ENCODE data around the gene GNAQ. TPM values are rescaled to one million over a fixed set of nuclear protein-coding genes. Genes with fewer than 3 reads are reported as not detected.
A peak's percentile ranks its signal among the peaks of the same experiment; 100 is the strongest.

Gene GNAQ
- total RNA-seq, 2 experiments from 2014 or later = 22.4 to 22.7 TPM

DNA sequence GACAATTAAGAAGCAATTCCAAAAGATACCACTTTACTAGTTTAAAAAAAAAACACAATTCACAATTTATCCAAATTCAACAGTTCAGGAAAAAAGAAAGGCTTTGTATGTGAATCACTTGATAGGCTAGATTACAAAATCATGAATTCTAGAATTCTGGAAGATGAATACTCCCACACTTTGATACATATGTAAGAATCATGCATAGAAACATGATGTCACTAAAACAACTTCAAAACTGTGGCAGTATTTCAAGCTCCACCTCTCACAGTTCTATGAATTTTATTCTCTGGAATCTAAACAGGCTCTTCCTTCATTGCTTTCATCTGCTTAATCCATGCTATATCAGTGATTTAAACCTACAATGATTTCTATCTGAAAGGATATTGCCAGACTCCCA lies 51.0 kb downstream of the GNAQ start:
- Mint-ChIP-seq H3K27me3 (no peaks in the 10 kb centered on the region), H3K4me1 (peaks cover 68% of the 10 kb centered on the region), H3K9me3 (no peaks in the 10 kb centered on the region), H3K4me3 (no peak overlapping the region), H3K36me3 (peaks cover 10% of the 10 kb centered on the region), H3K27ac (peak overlapping the region; percentile 38)
- no peak for DNase-seq

GRCh38 chr9:77978086-77978781 lies 53.4 kb downstream of the GNAQ start:
- DNase-seq = no peak
- peaks cover 62% of the 10 kb centered on the region for H3K4me1 Mint-ChIP-seq
- H3K9me3 Mint-ChIP-seq = no peaks in the 10 kb centered on the region

GRCh38 chr9:77977210-77977611 lies 54.4 kb downstream of the GNAQ start:
- Mint-ChIP-seq H3K4me3 (peak overlapping the region; percentile 2), H3K27me3 (no peaks in the 10 kb centered on the region), H3K27ac (peak overlapping the region; percentile 95), H3K36me3 (peaks cover 5% of the 10 kb centered on the region), H3K4me1 (peaks cover 53% of the 10 kb centered on the region), H3K9me3 (no peaks in the 10 kb centered on the region)
- peak; percentile 36 for DNase-seq

More at GRCh38 chr9:77978086-77978781, 53.4 kb downstream of the GNAQ start:
- peak overlapping the region; percentile 46 for H3K4me3 Mint-ChIP-seq
- H3K27ac Mint-ChIP-seq = peak overlapping the region; percentile 95
- H3K36me3 Mint-ChIP-seq = peaks cover 5% of the 10 kb centered on the region
- H3K27me3 Mint-ChIP-seq = no peaks in the 10 kb centered on the region

DNA sequence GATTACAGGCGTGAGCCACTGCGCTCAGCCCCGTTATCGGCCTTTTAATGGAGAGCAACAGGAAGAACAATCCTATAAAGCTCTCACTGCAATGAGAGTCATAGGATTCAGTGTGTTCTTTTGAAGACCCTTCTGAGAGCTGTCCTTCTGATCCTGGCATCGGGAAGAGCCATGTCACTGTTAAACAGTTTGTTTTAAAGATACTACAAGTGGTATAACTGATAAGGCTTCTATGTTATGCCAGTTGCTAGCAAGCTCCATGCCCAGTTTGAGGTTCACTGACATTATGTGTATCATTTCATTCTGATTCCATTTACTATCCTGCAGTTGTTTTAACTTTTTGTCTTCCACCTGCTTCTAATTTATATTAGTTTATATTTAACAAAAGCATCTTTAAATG lies 55.8 kb downstream of the GNAQ start:
- Mint-ChIP-seq H3K36me3 (peaks cover 11% of the 10 kb centered on the region), H3K27ac (no peak overlapping the region), H3K4me1 (peaks cover 39% of the 10 kb centered on the region), H3K27me3 (no peaks in the 10 kb centered on the region), H3K4me3 (no peak overlapping the region), H3K9me3 (no peaks in the 10 kb centered on the region)
- DNase-seq = no peak

GRCh38 chr9:77975036-77975435 lies 56.6 kb downstream of the GNAQ start:
- no peak for DNase-seq
- H3K4me1 Mint-ChIP-seq = peaks cover 37% of the 10 kb centered on the region
- no peak overlapping the region for H3K4me3 Mint-ChIP-seq
- peaks cover 13% of the 10 kb centered on the region for H3K36me3 Mint-ChIP-seq
- H3K27ac Mint-ChIP-seq = no peak overlapping the region
- H3K9me3 Mint-ChIP-seq = no peaks in the 10 kb centered on the region
- no peaks in the 10 kb centered on the region for H3K27me3 Mint-ChIP-seq

DNA sequence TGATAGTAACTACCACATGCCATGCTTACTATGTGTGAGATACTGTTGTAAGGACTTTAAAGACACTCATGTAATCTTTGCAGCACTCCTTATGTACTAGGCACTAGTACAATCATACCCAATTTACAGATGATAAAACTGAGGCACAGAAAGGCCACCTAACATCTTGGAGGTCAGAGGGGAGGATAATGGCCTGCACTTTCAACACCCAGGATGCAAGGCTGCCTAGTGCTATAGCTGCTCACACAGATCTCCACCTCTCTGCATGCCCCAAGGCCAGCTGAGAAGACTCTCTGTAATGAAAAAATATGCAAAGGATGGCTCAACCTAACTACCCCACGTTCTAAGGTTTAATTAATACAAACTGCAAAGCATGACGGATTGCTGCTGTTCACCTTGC lies 57.2 kb downstream of the GNAQ start:
- Mint-ChIP-seq H3K27me3 (no peaks in the 10 kb centered on the region), H3K36me3 (peaks cover 13% of the 10 kb centered on the region), H3K4me1 (peaks cover 31% of the 10 kb centered on the region), H3K27ac (no peak overlapping the region), H3K4me3 (no peak overlapping the region), H3K9me3 (no peaks in the 10 kb centered on the region)
- no peak for DNase-seq

DNA sequence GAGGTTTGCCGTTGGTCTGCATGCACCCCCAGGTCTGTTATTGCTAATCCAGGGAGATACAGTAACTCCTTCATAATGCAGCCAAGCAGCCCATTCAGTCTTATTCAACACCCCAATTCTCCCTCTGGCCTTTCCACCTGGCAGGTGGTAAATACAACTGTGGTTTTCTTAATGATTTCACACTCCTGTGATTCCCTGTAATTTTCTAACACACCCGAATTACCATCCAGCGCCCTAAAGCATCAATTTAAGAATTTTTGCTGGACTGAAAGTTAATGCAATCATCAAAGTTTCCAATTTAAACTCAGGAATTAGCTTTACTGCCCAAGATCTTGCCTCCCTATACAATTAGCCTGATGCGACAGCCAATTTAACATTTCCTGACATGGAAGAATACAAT lies 62.5 kb downstream of the GNAQ start:
- no peak for DNase-seq
- H3K36me3 Mint-ChIP-seq = peaks cover 12% of the 10 kb centered on the region
- no peak overlapping the region for H3K4me3 Mint-ChIP-seq
- no peaks in the 10 kb centered on the region for H3K27me3 Mint-ChIP-seq
- H3K4me1 Mint-ChIP-seq = peaks cover 30% of the 10 kb centered on the region
- H3K27ac Mint-ChIP-seq = no peak overlapping the region
- no peaks in the 10 kb centered on the region for H3K9me3 Mint-ChIP-seq

DNA sequence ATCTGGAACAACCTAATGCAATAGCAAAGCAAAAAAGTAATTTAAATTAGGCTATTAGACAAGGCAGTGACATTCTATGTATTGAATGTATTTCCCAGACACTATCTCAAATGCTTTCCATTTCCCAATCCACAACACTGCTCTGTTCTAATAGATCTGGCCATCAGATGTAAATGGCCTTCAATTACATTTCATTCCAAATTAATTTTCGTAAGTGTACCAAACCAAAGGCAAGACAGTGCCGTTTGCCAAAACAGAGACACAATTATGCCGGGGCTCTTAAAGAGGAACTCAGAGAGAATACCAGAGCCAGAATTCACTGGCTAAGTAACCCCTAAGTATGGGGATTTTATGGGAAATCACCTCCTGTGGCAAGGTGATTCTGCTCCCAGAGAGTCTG lies 63.1 kb downstream of the GNAQ start:
- no peak overlapping the region for H3K4me3 Mint-ChIP-seq
- H3K27ac Mint-ChIP-seq = no peak overlapping the region
- DNase-seq = no peak
- H3K9me3 Mint-ChIP-seq = no peaks in the 10 kb centered on the region
- no peaks in the 10 kb centered on the region for H3K27me3 Mint-ChIP-seq
- peaks cover 12% of the 10 kb centered on the region for H3K36me3 Mint-ChIP-seq
- peaks cover 30% of the 10 kb centered on the region for H3K4me1 Mint-ChIP-seq

GRCh38 chr9:77966718-77967117 lies 64.9 kb downstream of the GNAQ start:
- peaks cover 43% of the 10 kb centered on the region for H3K4me1 Mint-ChIP-seq
- no peaks in the 10 kb centered on the region for H3K9me3 Mint-ChIP-seq
- H3K27me3 Mint-ChIP-seq = no peaks in the 10 kb centered on the region
- no peak overlapping the region for H3K4me3 Mint-ChIP-seq
- H3K27ac Mint-ChIP-seq = no peak overlapping the region
- peaks cover 19% of the 10 kb centered on the region for H3K36me3 Mint-ChIP-seq
- no peak for DNase-seq

- H3K9me3 Mint-ChIP-seq = no peaks in the 10 kb centered on the region
- no peak overlapping the region for H3K27ac Mint-ChIP-seq
- peaks cover 49% of the 10 kb centered on the region for H3K4me1 Mint-ChIP-seq
- DNase-seq = no peak
- H3K27me3 Mint-ChIP-seq = no peaks in the 10 kb centered on the region
- H3K36me3 Mint-ChIP-seq = peaks cover 16% of the 10 kb centered on the region
- H3K4me3 Mint-ChIP-seq = no peak overlapping the region
Observed at GRCh38 chr9:77965445-77966123, 66.0 kb downstream of the GNAQ start.

GRCh38 chr9:77964258-77964657 lies 67.4 kb downstream of the GNAQ start:
- Mint-ChIP-seq H3K4me3 (no peak overlapping the region), H3K9me3 (no peaks in the 10 kb centered on the region), H3K36me3 (peaks cover 13% of the 10 kb centered on the region), H3K4me1 (peaks cover 47% of the 10 kb centered on the region), H3K27me3 (no peaks in the 10 kb centered on the region), H3K27ac (no peak overlapping the region)
- DNase-seq = no peak

DNA sequence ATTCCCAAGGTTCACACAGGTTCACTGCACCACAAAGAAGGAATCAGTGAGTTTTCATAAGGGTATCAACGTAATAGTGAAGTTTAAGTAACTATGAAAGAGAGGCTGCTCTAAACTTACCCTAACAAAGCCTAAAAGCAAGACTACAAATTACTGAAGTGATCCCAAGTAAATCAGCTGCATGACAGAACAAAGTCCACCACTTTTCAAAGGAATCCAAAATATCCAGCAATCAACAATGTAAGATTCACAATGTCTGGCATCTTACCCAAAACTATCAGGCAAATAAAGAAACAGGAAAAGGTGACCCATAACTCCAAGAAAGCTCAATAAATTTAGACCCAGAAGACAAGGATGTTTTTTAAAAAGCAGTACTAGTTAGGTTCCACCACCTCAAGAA lies 70.1 kb downstream of the GNAQ start:
- Mint-ChIP-seq H3K4me3 (no peak overlapping the region), H3K4me1 (peaks cover 52% of the 10 kb centered on the region), H3K27me3 (no peaks in the 10 kb centered on the region), H3K27ac (no peak overlapping the region), H3K9me3 (no peaks in the 10 kb centered on the region), H3K36me3 (peaks cover 14% of the 10 kb centered on the region)
- no peak for DNase-seq

DNA sequence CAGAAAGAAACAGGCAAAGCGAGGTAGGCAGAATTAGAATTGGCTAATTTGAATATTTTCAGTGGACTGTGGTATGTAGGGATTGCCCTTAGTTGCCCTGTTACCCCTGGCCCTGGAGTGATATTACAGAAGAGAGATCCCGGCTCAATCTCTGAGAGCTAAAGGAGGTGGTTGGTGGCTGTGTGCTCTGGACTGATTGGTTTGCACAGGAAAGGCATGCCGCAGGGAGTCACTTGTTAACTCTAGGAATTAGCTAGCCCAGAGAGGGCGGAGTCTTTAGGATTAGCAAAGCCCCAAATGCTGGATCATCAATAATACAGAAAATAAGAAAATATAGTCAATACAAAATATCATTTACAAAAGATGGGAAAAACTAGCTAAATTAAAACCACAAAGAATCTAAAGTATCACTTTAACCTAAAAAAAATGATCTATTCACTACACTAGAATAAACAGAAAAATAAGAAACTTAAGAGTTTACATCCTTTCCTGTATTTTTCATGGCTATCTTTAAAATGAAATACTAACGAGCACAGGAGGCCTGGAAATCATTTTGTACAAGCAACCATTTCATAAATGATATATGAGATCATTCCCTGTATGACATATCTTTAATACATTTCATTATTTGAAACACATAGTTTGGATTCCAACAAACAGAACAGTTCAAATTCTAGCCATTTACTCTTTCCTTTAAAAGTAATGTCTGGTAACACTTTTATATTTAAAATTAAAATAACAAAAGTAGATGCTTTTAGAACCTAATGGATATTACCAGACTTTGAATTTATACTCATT lies 71.1 kb downstream of the GNAQ start:
- Mint-ChIP-seq H3K27me3 (no peaks in the 10 kb centered on the region), H3K27ac (no peak overlapping the region), H3K4me1 (peaks cover 49% of the 10 kb centered on the region), H3K4me3 (no peak overlapping the region), H3K36me3 (peaks cover 14% of the 10 kb centered on the region), H3K9me3 (no peaks in the 10 kb centered on the region)
- no peak for DNase-seq

DNA sequence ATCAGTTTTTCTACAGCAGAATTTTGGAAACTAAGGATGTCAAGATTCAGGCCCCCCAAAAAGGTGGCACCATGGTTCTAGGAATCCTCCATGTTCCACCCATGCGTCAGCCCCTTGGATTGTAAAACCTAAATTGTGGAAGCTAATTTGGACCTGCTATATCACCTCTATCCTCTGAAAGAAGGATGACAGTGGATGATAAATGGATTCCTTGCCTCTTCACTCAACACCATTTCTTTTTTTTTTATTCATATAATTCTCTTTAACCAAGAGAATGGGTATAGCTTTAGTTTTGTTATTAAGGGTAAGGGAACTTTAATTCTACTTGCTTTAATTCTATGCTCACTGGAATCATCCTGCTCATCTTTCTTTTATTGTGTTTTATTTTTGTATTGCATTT lies 71.8 kb downstream of the GNAQ start:
- Mint-ChIP-seq H3K27me3 (no peaks in the 10 kb centered on the region), H3K36me3 (peaks cover 14% of the 10 kb centered on the region), H3K4me3 (no peak overlapping the region), H3K27ac (no peak overlapping the region), H3K4me1 (peaks cover 44% of the 10 kb centered on the region), H3K9me3 (no peaks in the 10 kb centered on the region)
- no peak for DNase-seq

GRCh38 chr9:77957652-77958051 lies 74.0 kb downstream of the GNAQ start:
- no peak overlapping the region for H3K4me3 Mint-ChIP-seq
- H3K4me1 Mint-ChIP-seq = peaks cover 49% of the 10 kb centered on the region
- H3K27me3 Mint-ChIP-seq = no peaks in the 10 kb centered on the region
- DNase-seq = no peak
- H3K9me3 Mint-ChIP-seq = no peaks in the 10 kb centered on the region
- peaks cover 8% of the 10 kb centered on the region for H3K36me3 Mint-ChIP-seq
- no peak overlapping the region for H3K27ac Mint-ChIP-seq
